ENCODE results near the gene CFAP65.

The CFAP65 gene

GRCh38 chr2:218982586-218983262, 58.6 kb downstream of the CFAP65 start:
- peaks cover 0 to 50% (median 27%) of the 10 kb centered on the region in 4 experiments for H3K4me1 ChIP-seq (ENCODE audit: control extremely low read depth in 1 of 4, control insufficient read depth in 4 of 4, insufficient read depth in 4 of 4, low read length in 3 of 4)
- H3K4me3 ChIP-seq (ENCODE audit: control insufficient read depth in 1 of 7, extremely low read depth in 1 of 7, insufficient read depth in 4 of 7, low read depth in 2 of 7, low read length in 6 of 7): peak overlapping the region in 2 of 7 experiments; percentile 36 to 42
- no peak overlapping the region for H3K27ac ChIP-seq (ENCODE audit: insufficient read depth in 1 of 2, low read depth in 1 of 2, low read length in 2 of 2, poor library complexity in 1 of 2, severe bottlenecking in 2 of 2)
- ChIA-PET POLR2A (interaction anchor here (0.8 kb wide), 1 partner anchor 13 kb away, joined by 3 read pairs; no protein-coding TSS in a partner anchor), CTCF (interaction anchor here (1.0 to 5.6 kb wide), 10 partner anchors 10 to 172 kb away, joined by 3 to 48 read pairs (median 6); partner anchors contain the start of gene CRYBA2)
- H3K27me3 ChIP-seq (replicated peaks in 2 of 5; ENCODE audit: control insufficient read depth in 4 of 5, insufficient read depth in 5 of 5, low read length in 4 of 5): peaks cover 2 to 92% (median 41%) of the 10 kb centered on the region in 5 experiments
- no peak for DNase-seq
- H3K36me3 ChIP-seq (ENCODE audit: control insufficient read depth in 4 of 4, insufficient read depth in 4 of 4, low read length in 3 of 4): no peaks in the 10 kb centered on the region
- 9% methylated on average over 27 of the region's 28 CpGs for WGBS (ENCODE audit: insufficient coverage)
- H3K9me3 ChIP-seq (ENCODE audit: control extremely low read depth in 1 of 5, control insufficient read depth in 4 of 5, insufficient read depth in 2 of 5, low read depth in 1 of 5, low read length in 4 of 5): no peaks in the 10 kb centered on the region

- Histone ChIP-seq H3K4me1 (ENCODE audit: control extremely low read depth in 1 of 4, control insufficient read depth in 4 of 4, insufficient read depth in 4 of 4, low read length in 3 of 4) (peaks cover 0 to 50% (median 27%) of the 10 kb centered on the region in 4 experiments), H3K36me3 (ENCODE audit: control insufficient read depth in 4 of 4, insufficient read depth in 4 of 4, low read length in 3 of 4) (no peaks in the 10 kb centered on the region), H3K4me3 (ENCODE audit: control insufficient read depth in 1 of 7, extremely low read depth in 1 of 7, insufficient read depth in 4 of 7, low read depth in 2 of 7, low read length in 6 of 7) (peak overlapping the region in 5 of 7 experiments; percentile 4 to 46 (median 36)), H3K27ac (ENCODE audit: insufficient read depth in 1 of 2, low read depth in 1 of 2, low read length in 2 of 2, poor library complexity in 1 of 2, severe bottlenecking in 2 of 2) (no peak overlapping the region), H3K9me3 (ENCODE audit: control extremely low read depth in 1 of 5, control insufficient read depth in 4 of 5, insufficient read depth in 2 of 5, low read depth in 1 of 5, low read length in 4 of 5) (no peaks in the 10 kb centered on the region), H3K27me3 (replicated peaks in 2 of 5; ENCODE audit: control insufficient read depth in 4 of 5, insufficient read depth in 5 of 5, low read length in 4 of 5) (peaks cover 2 to 92% (median 37%) of the 10 kb centered on the region in 5 experiments)
- CTCF ChIA-PET: interaction anchor here (0.9 to 5.6 kb wide), 12 partner anchors 10 to 173 kb away, joined by 3 to 48 read pairs (median 4); partner anchors contain the start of gene CRYBA2
- under 1% methylated on average over 65 of the region's 69 CpGs for WGBS (ENCODE audit: insufficient coverage)
- POLR2A ChIA-PET: interaction anchor here (0.8 kb wide), 1 partner anchor 14 kb away, joined by 3 read pairs; no protein-coding TSS in a partner anchor
- peak; percentile 32 to 71 (median 67) for DNase-seq
Measured at GRCh38 chr2:218981881-218982585, 59.3 kb downstream of the CFAP65 start.

DNA sequence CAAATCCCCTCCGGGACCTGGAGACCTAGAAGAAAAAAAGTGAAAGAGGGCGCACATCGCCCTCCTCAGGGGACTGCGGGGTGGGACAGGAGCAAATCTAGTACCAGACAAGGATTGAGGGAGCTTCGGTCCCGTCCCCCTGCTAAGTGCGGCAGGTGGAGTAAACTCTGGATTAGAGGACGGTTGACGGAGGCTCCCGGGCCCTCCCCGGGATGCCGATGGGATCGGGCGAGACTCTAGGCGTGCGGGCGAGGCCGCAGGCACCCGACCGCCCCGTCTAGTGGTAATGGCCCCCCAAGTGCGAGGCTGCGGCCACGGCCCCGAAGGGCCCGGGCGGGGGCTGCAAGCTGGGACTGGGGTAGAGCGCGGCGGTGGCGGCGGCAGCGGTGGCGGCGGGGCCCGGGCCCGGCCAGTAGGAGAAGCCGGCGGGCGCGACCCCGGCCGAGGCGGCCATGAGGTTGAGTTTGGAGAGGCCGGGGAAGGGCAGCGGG, 59.9 kb downstream of the CFAP65 start:
- peaks cover 0 to 50% (median 27%) of the 10 kb centered on the region in 4 experiments for H3K4me1 ChIP-seq (ENCODE audit: control extremely low read depth in 1 of 4, control insufficient read depth in 4 of 4, insufficient read depth in 4 of 4, low read length in 3 of 4)

DNA sequence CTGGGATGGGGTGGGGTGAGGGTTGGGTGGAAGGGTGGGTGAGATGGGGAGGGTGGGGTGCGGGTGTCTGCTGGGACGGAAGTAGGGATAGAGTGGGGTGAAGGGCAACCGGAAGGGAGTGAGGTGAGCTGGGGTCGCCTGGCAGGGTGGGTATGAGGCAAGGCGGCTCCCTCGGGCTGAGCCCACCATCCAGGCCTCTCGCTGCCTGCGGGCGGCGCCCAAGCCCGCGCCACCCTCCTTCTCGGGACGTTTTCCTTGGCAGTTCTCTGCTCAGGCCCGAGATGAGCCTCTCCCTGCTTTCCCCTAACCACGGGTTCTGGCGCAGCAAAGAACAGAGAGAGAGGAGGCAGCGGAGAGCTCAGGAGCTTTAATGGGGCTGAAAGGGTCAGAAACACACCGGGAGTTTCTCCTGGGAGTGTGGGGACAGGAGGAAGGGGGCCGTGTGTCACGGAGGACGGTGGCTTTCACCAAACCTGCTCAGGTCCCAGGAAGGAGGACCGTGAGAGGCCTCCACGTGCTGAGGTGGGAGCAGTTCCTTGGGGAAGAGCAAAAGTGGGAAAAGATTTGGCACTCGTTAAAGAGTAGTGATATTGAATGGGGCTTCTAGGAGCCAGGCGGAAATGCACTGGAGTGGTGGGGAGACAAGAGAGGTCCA, 60.5 kb downstream of the CFAP65 start:
- no peak for DNase-seq
- Histone ChIP-seq H3K27me3 (replicated peaks in 2 of 5; ENCODE audit: control insufficient read depth in 4 of 5, insufficient read depth in 5 of 5, low read length in 4 of 5) (peaks cover 9 to 92% (median 35%) of the 10 kb centered on the region in 5 experiments), H3K4me3 (ENCODE audit: control insufficient read depth in 1 of 7, extremely low read depth in 1 of 7, insufficient read depth in 4 of 7, low read depth in 2 of 7, low read length in 6 of 7) (peak overlapping the region in 3 of 7 experiments; percentile 4 to 42 (median 36)), H3K9me3 (ENCODE audit: control extremely low read depth in 1 of 5, control insufficient read depth in 4 of 5, insufficient read depth in 2 of 5, low read depth in 1 of 5, low read length in 4 of 5) (no peaks in the 10 kb centered on the region), H3K27ac (ENCODE audit: insufficient read depth in 1 of 2, low read depth in 1 of 2, low read length in 2 of 2, poor library complexity in 1 of 2, severe bottlenecking in 2 of 2) (no peak overlapping the region), H3K36me3 (ENCODE audit: control insufficient read depth in 4 of 4, insufficient read depth in 4 of 4, low read length in 3 of 4) (no peaks in the 10 kb centered on the region), H3K4me1 (ENCODE audit: control extremely low read depth in 1 of 4, control insufficient read depth in 4 of 4, insufficient read depth in 4 of 4, low read length in 3 of 4) (peaks cover 0 to 50% (median 27%) of the 10 kb centered on the region in 4 experiments)
- ChIA-PET POLR2A (no interaction called here), CTCF (interaction anchor here (0.6 to 5.6 kb wide), 28 partner anchors 9 to 179 kb away, joined by 3 to 48 read pairs (median 5); partner anchors contain the start of genes CRYBA2 and WNT6)
- WGBS (ENCODE audit: insufficient coverage): 3% methylated on average over 17 of the region's 26 CpGs

More for the DNA sequence above, 59.9 kb downstream of the CFAP65 start:
- WGBS (ENCODE audit: insufficient coverage): 1% methylated on average over 24 of the region's 46 CpGs
- Histone ChIP-seq H3K9me3 (ENCODE audit: control extremely low read depth in 1 of 5, control insufficient read depth in 4 of 5, insufficient read depth in 2 of 5, low read depth in 1 of 5, low read length in 4 of 5) (no peaks in the 10 kb centered on the region), H3K4me3 (ENCODE audit: control insufficient read depth in 1 of 7, extremely low read depth in 1 of 7, insufficient read depth in 4 of 7, low read depth in 2 of 7, low read length in 6 of 7) (peak overlapping the region in 3 of 7 experiments; percentile 36 to 46 (median 42)), H3K27ac (ENCODE audit: insufficient read depth in 1 of 2, low read depth in 1 of 2, low read length in 2 of 2, poor library complexity in 1 of 2, severe bottlenecking in 2 of 2) (no peak overlapping the region), H3K36me3 (ENCODE audit: control insufficient read depth in 4 of 4, insufficient read depth in 4 of 4, low read length in 3 of 4) (no peaks in the 10 kb centered on the region), H3K27me3 (replicated peaks in 2 of 5; ENCODE audit: control insufficient read depth in 4 of 5, insufficient read depth in 5 of 5, low read length in 4 of 5) (peaks cover 4 to 92% (median 36%) of the 10 kb centered on the region in 5 experiments)
- peak in 1 of 3 donors; percentile 44 for DNase-seq
- ChIA-PET POLR2A (no interaction called here), CTCF (interaction anchor here (0.9 to 5.6 kb wide), 14 partner anchors 8 to 173 kb away, joined by 3 to 48 read pairs (median 6); partner anchors contain the start of genes CRYBA2 and WNT6)

GRCh38 chr2:218979846-218980734, 61.2 kb downstream of the CFAP65 start:
- CTCF ChIA-PET: interaction anchor here (0.6 to 5.6 kb wide), 29 partner anchors 9 to 180 kb away, joined by 3 to 48 read pairs (median 5); partner anchors contain the start of genes CRYBA2 and WNT6
- H3K27me3 ChIP-seq (replicated peaks in 2 of 5; ENCODE audit: control insufficient read depth in 4 of 5, insufficient read depth in 5 of 5, low read length in 4 of 5): peaks cover 9 to 92% (median 32%) of the 10 kb centered on the region in 5 experiments
- DNase-seq: peak; percentile 87 to 93 (median 91)
- H3K36me3 ChIP-seq (ENCODE audit: control insufficient read depth in 4 of 4, insufficient read depth in 4 of 4, low read length in 3 of 4): no peaks in the 10 kb centered on the region
- no peak overlapping the region for H3K27ac ChIP-seq (ENCODE audit: insufficient read depth in 1 of 2, low read depth in 1 of 2, low read length in 2 of 2, poor library complexity in 1 of 2, severe bottlenecking in 2 of 2)
- H3K4me3 ChIP-seq (ENCODE audit: control insufficient read depth in 1 of 7, extremely low read depth in 1 of 7, insufficient read depth in 4 of 7, low read depth in 2 of 7, low read length in 6 of 7): peak overlapping the region in 4 of 7 experiments; percentile 19 to 74 (median 52)
- H3K9me3 ChIP-seq (ENCODE audit: control extremely low read depth in 1 of 5, control insufficient read depth in 4 of 5, insufficient read depth in 2 of 5, low read depth in 1 of 5, low read length in 4 of 5): no peaks in the 10 kb centered on the region
- POLR2A ChIA-PET: no interaction called here
- peaks cover 0 to 44% (median 24%) of the 10 kb centered on the region in 4 experiments for H3K4me1 ChIP-seq (ENCODE audit: control extremely low read depth in 1 of 4, control insufficient read depth in 4 of 4, insufficient read depth in 4 of 4, low read length in 3 of 4)
- WGBS (ENCODE audit: insufficient coverage): 0% methylated on average over 27 of the region's 39 CpGs

All from common myeloid progenitor, CD34-positive (primary cell).